NOMO-1 treated with DMSO at 0.1 percent for 48 hours (cell line): ENCODE results near the gene IKZF2.

ENCODE experiments used
- DNase-seq: peaks from one replicate; lab custom pipeline; 2025; ENCODE audit not compliant: unreplicated experiment; lab: John Stamatoyannopoulos, UW

The IKZF2 gene

GRCh38 chr2:213151437-213152064 lies at the start of gene IKZF2:
TSS of gene IKZF2 (minus strand) at chr2:213151612. CDS start at chr2:213148629, 2,983 bp downstream.
- peak; percentile 59 for DNase-seq

GRCh38 chr2:213199871-213200270 lies 48.5 kb upstream of the IKZF2 start:
- no peak for DNase-seq

DNA sequence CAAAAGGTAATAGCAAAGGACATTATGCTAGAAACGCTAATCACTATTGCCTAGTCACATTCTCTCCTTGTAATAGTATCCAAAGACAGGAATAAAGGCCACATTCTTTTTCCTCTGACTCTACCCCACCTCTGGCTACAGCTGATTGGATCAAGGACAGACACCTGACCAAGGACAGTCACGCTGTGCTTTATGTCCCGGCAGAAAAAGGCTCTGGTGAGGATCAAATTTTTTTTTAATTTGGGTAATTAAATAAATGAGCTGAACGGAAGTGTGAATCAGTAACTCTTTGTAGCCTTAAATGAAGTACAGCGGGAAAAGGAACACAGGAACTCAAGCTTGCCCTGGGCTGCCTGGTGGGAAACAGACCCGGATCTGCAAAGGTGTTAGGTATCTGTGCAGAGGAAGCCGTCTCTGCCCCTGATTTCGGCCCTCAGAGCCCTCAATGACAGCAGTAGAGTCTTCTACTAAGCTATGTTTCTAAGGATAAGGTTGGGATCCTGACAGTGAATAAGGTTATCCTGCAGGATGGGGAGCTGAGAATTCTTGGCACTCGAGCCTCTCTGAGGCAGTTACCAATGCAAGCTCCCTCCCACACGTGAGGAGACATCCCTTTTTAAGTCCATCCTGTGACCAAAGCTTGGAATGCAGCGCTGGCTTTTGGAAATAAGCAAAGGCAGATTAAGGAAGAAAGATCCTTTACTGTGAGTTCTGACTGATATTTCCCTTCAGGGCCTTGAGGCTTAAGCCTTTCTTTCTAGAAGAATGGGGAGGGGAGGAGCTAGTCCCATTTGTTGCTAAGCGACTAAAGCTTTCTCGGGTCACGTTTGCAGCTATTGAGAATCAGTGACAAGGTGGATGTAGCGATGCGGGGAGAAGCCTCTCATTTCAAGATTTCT lies 37.8 kb upstream of the IKZF2 start:
- DNase-seq = no peak

DNA sequence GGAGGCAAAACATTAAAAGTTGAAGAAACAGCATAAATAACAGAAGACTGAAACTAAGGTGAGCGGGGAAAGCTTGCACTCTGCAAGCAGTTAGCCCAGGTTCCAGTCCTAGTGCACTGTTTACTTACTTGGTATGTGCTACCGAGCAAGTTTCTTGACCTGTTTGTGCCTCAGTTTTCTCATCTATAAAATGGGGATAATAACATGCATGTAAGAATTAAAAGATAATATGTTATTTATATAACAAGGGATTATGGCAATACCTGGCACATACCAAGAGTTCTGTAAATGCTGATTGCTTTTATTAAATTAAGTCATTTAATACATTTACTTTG lies 37.1 kb upstream of the IKZF2 start:
- DNase-seq = no peak

GRCh38 chr2:213187833-213188532 lies 36.6 kb upstream of the IKZF2 start:
- DNase-seq = no peak

- no peak for DNase-seq
These were observed 36.0 kb upstream of the IKZF2 start for GRCh38 chr2:213187386-213187785.

GRCh38 chr2:213185147-213185822 lies 33.9 kb upstream of the IKZF2 start:
- DNase-seq = no peak

- no peak for DNase-seq
These were observed 30.3 kb upstream of the IKZF2 start for GRCh38 chr2:213181712-213182111.

GRCh38 chr2:213177679-213178078 lies 26.3 kb upstream of the IKZF2 start:
- DNase-seq = no peak

DNA sequence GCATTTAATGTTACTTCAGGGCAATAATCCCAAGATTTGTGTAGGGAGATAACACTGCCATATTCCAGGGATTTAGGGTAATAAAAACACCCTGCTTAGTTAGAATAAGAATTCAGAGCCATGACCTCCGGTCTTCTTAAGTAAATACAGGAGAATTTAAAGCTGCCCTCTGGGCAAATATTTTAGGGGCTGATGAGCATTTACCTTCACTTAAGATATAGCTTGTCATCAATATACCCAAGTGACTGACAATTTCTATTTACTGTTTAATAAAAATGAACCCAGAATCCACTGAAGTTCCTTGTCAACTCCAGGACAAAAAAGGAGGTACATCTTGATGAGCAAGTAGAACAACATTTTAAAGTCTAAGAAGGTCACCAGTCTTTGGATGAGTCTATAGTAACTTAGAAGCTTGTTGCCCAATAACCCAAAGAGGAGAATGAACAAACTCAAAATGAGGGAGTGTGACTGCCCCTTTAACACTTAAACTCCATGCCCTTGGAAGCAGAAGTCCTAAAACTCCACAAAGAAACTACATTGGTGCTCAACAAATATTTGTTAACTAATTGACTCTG lies 24.3 kb upstream of the IKZF2 start:
- no peak for DNase-seq

DNA sequence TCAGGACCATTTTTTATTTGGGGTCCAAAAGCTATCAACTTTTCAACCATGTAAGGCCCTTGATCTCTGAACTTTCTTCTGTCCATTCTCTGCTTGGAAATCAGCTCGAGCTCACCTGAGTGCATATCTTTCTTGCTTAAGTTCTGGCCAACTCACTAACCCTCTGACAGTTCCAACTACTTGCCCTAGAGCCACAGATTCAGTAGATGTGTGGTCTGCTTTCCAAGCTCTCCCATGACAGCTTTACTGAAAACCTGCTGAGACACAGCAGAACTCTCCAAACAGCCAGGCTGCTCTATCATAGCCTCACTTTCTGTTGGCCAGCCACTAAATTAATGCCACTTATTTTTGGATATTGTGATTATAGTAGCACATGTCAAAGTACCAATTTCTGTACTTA lies 21.2 kb upstream of the IKZF2 start:
- DNase-seq = no peak

GRCh38 chr2:213171147-213171546 lies 19.7 kb upstream of the IKZF2 start:
- no peak for DNase-seq

DNA sequence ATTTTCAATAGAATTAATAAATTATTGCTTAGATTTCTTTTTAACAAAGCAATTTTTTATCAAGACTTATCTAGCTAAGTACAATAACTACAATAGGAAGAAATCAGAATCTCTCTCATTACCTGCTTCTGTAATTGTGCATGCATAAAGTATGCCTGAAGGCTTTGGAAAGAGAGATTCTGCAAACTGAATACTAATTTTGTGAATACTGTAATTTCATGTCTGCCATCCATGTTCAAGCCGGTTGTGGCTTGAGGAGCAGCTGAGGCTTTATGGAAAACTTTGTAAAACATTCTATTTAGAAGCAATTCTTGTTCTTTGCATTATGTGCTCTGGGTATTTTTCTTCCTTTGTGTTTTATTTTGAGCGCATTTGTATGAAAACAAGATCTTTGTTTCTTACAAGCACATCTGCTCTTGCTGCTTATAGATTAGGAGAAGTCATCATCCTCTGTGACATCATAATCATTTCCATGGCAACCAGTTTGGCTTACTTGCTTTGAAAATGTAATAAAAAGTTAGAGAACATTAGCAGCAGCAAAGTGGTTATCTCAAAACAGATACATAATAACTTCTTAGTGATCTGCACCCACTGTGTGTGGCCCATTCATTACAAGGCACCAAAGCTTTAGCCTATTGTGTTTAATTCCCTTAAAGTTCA lies 16.0 kb upstream of the IKZF2 start:
- no peak for DNase-seq

GRCh38 chr2:213166109-213166508 lies 14.7 kb upstream of the IKZF2 start:
- DNase-seq = no peak

- no peak for DNase-seq
These were observed 12.9 kb upstream of the IKZF2 start for GRCh38 chr2:213164263-213164662.

- DNase-seq = no peak
These were observed 11.2 kb upstream of the IKZF2 start for GRCh38 chr2:213162516-213163118.

GRCh38 chr2:213161759-213162515 lies 10.5 kb upstream of the IKZF2 start:
- DNase-seq = no peak

DNA sequence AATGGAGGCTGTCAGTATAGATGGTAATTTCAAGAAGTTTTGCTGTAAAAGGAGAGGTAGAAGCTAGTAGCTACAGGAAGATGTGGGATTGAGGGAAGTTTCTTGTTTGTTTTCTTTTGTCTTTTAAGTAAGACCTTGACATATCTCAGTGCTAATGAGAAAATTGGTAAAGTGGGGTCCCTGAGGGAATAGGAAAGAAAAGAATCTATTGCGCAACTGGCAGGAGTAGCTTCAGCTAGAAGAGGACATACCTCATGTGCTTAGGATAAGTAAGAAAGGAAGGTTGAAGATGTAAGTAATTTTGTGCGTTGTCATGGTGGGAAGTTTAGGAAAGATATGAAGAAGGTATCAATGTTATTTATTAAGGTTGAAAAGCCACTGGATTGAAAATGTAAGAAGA lies 8.4 kb upstream of the IKZF2 start:
- DNase-seq = no peak

GRCh38 chr2:213157242-213157641 lies 5.8 kb upstream of the IKZF2 start:
- no peak for DNase-seq
